ENCODE results near the gene KBTBD4. TPM values are rescaled to one million over a fixed set of nuclear protein-coding genes. Genes with fewer than 3 reads are reported as not detected.

The KBTBD4 gene
- total RNA-seq, 1 donor from 2014 or later, result 12.1 TPM

- Mint-ChIP-seq H3K9me3 (ENCODE audit: unreplicated experiment) (no peaks in the 10 kb centered on the region), H3K4me1 (ENCODE audit: unreplicated experiment) (peaks cover 58% of the 10 kb centered on the region), H3K27me3 (ENCODE audit: unreplicated experiment) (peaks cover 25% of the 10 kb centered on the region), H3K27ac (ENCODE audit: unreplicated experiment) (peak overlapping the region; percentile 99), H3K36me3 (ENCODE audit: low read depth, unreplicated experiment) (peaks cover 48% of the 10 kb centered on the region), H3K4me3 (ENCODE audit: unreplicated experiment) (peak overlapping the region; percentile 100)
- no peak for TF ChIP-seq CTCF (IDR thresholded peaks at IDR 0.05; ENCODE audit: unreplicated experiment)
- DNase-seq (ENCODE audit: low spot score), result no peak
Measured at GRCh38 chr11:47577460-47578041, 1.2 kb downstream of the KBTBD4 start.

GRCh38 chr11:47573321-47573720 is 5.4 kb downstream of the KBTBD4 start:
- Mint-ChIP-seq H3K27me3 (ENCODE audit: unreplicated experiment) (peaks cover 7% of the 10 kb centered on the region), H3K36me3 (ENCODE audit: low read depth, unreplicated experiment) (peaks cover 27% of the 10 kb centered on the region), H3K4me3 (ENCODE audit: unreplicated experiment) (no peak overlapping the region), H3K27ac (ENCODE audit: unreplicated experiment) (peak overlapping the region; percentile 53), H3K4me1 (ENCODE audit: unreplicated experiment) (peaks cover 44% of the 10 kb centered on the region), H3K9me3 (ENCODE audit: unreplicated experiment) (no peaks in the 10 kb centered on the region)
- no peak for DNase-seq (ENCODE audit: low spot score)
- no peak for TF ChIP-seq CTCF (IDR thresholded peaks at IDR 0.05; ENCODE audit: unreplicated experiment)

- peak overlapping the region; percentile 92 for H3K27ac Mint-ChIP-seq (ENCODE audit: unreplicated experiment)
- H3K27me3 Mint-ChIP-seq (ENCODE audit: unreplicated experiment), result peaks cover 6% of the 10 kb centered on the region
- H3K9me3 Mint-ChIP-seq (ENCODE audit: unreplicated experiment), result no peaks in the 10 kb centered on the region
- no peak for TF ChIP-seq CTCF (IDR thresholded peaks at IDR 0.05; ENCODE audit: unreplicated experiment)
- peaks cover 39% of the 10 kb centered on the region for H3K4me1 Mint-ChIP-seq (ENCODE audit: unreplicated experiment)
- DNase-seq (ENCODE audit: low spot score), result no peak
- H3K4me3 Mint-ChIP-seq (ENCODE audit: unreplicated experiment), result no peak overlapping the region
- peaks cover 22% of the 10 kb centered on the region for H3K36me3 Mint-ChIP-seq (ENCODE audit: low read depth, unreplicated experiment)
Measured at GRCh38 chr11:47572715-47573255, 6.0 kb downstream of the KBTBD4 start.

- no peaks in the 10 kb centered on the region for H3K9me3 Mint-ChIP-seq (ENCODE audit: unreplicated experiment)
- no peaks in the 10 kb centered on the region for H3K27me3 Mint-ChIP-seq (ENCODE audit: unreplicated experiment)
- TF ChIP-seq CTCF (IDR thresholded peaks at IDR 0.05; ENCODE audit: unreplicated experiment), result no peak
- no peak for DNase-seq (ENCODE audit: low spot score)
- H3K27ac Mint-ChIP-seq (ENCODE audit: unreplicated experiment), result peak overlapping the region; percentile 92
- peaks cover 31% of the 10 kb centered on the region for H3K4me1 Mint-ChIP-seq (ENCODE audit: unreplicated experiment)
- H3K36me3 Mint-ChIP-seq (ENCODE audit: low read depth, unreplicated experiment), result peaks cover 18% of the 10 kb centered on the region
- H3K4me3 Mint-ChIP-seq (ENCODE audit: unreplicated experiment), result no peak overlapping the region
Measured at GRCh38 chr11:47571895-47572294, 6.9 kb downstream of the KBTBD4 start.

GRCh38 chr11:47571357-47571729 is 7.4 kb downstream of the KBTBD4 start:
- no peak overlapping the region for H3K4me3 Mint-ChIP-seq (ENCODE audit: unreplicated experiment)

More at GRCh38 chr11:47571357-47571729, 7.4 kb downstream of the KBTBD4 start:
- no peaks in the 10 kb centered on the region for H3K27me3 Mint-ChIP-seq (ENCODE audit: unreplicated experiment)
- peak overlapping the region; percentile 92 for H3K27ac Mint-ChIP-seq (ENCODE audit: unreplicated experiment)
- DNase-seq (ENCODE audit: low spot score), result no peak
- H3K36me3 Mint-ChIP-seq (ENCODE audit: low read depth, unreplicated experiment), result peaks cover 21% of the 10 kb centered on the region
- no peaks in the 10 kb centered on the region for H3K9me3 Mint-ChIP-seq (ENCODE audit: unreplicated experiment)
- H3K4me1 Mint-ChIP-seq (ENCODE audit: unreplicated experiment), result peaks cover 35% of the 10 kb centered on the region
- no peak for TF ChIP-seq CTCF (IDR thresholded peaks at IDR 0.05; ENCODE audit: unreplicated experiment)

All from endothelial cell (in vitro differentiated cells).